Activated naive CD8-positive, alpha-beta T cell treated with anti-CD3 and anti-CD28 coated beads, Interleukin-2, amount 10 ng/mL, durations not matched to agents 7 days and 5 days (primary cell): ENCODE measurements around the gene SRR. TPM values are rescaled to one million over a fixed set of nuclear protein-coding genes. Genes with fewer than 3 reads are reported as not detected.
A peak's percentile ranks its signal among the peaks of the same experiment; 100 is the strongest.
"Not testable (repeated sequence)": the region's sequence is repeated elsewhere in the genome, so short reads cannot be mapped to it uniquely, and the experiment has no call there.

Source experiments
- ATAC-seq: fragments of 150-1000 bp; cut with Tn5 transposase; one replicate; pipeline ENCODE4 v1.10.0; 2021; ENCODE audit warnings: low read depth, moderate library complexity
- POLR2A ChIA-PET: fragments of 350-600 bp; sonication (Branson Sonifier 250); formaldehyde crosslinking; loops from one replicate; lab custom pipeline; 2021; ENCODE audit warnings: antibody characterized with exemption; lab: Charles Lee
- DNase-seq: peaks from one replicate; pipeline ENCODE4 v3.0.0; 2021
- H3K27ac Mint-ChIP-seq: one replicate; pipeline ENCODE4 v1.8.0; 2022; ENCODE audit warnings: mild to moderate bottlenecking, mixed read lengths
- H3K27me3 Mint-ChIP-seq: one replicate; pipeline ENCODE4 v1.8.0; 2022; ENCODE audit warnings: mild to moderate bottlenecking, moderate library complexity, mixed read lengths
- H3K36me3 Mint-ChIP-seq: one replicate; pipeline ENCODE4 v1.8.0; 2021; ENCODE audit warnings: mild to moderate bottlenecking, mixed read lengths
- H3K4me1 Mint-ChIP-seq: one replicate; pipeline ENCODE4 v1.8.0; 2021; ENCODE audit warnings: mixed read lengths
- H3K4me3 Mint-ChIP-seq: one replicate; pipeline ENCODE4 v1.8.0; 2022; ENCODE audit warnings: mild to moderate bottlenecking, moderate library complexity, mixed read lengths
- H3K9me3 Mint-ChIP-seq: one replicate; pipeline ENCODE4 v1.8.0; 2021; ENCODE audit warnings: mixed read lengths
- total RNA-seq, 2 experiments: library from RNA; stranded (reverse); gene quantifications; one replicate each; pipeline ENCODE4 v1.2.3, GENCODE V29; 2021

Gene SRR, protein sequence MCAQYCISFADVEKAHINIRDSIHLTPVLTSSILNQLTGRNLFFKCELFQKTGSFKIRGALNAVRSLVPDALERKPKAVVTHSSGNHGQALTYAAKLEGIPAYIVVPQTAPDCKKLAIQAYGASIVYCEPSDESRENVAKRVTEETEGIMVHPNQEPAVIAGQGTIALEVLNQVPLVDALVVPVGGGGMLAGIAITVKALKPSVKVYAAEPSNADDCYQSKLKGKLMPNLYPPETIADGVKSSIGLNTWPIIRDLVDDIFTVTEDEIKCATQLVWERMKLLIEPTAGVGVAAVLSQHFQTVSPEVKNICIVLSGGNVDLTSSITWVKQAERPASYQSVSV
- 10 to 100 TPM; 16.3 to 19.8 TPM for total RNA-seq

DNA sequence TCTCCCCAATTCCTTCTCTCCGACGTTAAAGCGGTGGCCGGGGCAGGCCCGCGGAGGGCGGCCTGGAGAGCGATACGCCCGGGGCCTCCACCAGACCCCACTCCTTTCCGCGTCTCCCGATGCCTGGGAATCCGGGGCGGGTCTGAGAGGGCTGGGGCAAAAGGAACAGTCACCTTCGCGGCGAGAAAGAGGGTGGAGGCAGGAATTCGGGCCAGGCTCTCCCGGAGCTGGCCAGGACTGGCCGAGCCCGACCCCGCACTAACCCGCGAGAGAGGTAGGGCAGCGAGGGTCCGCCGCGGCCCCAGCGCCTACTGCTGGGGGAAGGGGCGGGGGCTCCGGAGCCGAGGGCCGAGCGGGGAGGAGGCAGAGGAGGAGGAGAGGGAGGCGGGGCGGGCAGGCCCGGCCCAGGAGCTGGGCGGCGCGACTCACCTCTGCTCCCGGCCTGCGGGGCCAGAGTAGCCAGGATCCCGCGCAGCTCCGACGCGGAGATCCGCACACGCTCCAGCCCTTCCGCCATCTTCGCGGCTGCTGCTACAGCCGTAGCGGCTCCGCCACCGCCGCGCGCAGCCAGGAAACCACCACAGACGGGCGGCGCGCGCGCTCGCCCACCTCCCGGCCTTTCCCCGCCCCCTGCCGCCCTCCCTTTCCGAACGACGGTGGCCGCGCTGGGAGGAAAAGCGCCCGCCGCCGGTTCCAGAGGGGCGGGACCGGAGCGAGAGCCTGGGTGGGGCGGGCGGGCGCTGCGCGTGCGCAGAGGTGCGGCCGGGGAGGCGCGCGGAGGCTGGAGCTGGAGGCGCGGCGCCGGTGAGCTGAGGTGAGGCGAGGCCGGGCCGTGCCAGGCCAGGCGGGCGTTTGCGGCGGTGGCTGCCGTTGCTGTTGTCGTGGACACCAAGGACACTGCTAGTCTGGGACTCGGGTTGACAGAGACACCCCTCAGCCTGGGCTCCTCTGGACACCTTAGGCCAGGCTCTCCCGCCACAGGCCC, at the start of gene SRR, which contains the start of gene SMG6:
SRR (plus strand) TSS at position 747 of the 985 bp plus-strand sequence. CDS start 11,611 bp downstream, outside the sequence.
SMG6 (minus strand) TSS at position 582 of the 985 bp plus-strand sequence; CDS start at position 517, 65 bp downstream.
- peaks cover 29% of the 10 kb centered on the region for H3K36me3 Mint-ChIP-seq
- ATAC-seq (peak; percentile 88), DNase-seq (peak; percentile 95)
- no peaks in the 10 kb centered on the region for H3K27me3 Mint-ChIP-seq
- H3K4me1 Mint-ChIP-seq = peaks cover 32% of the 10 kb centered on the region
- H3K4me3 Mint-ChIP-seq = peak within 1 kb of the TSS; percentile 96
- POLR2A ChIA-PET = interaction anchor here (0.6 to 2.7 kb wide), 13 partner anchors 11 to 587 kb away, joined by 3 to 25 read pairs (median 4); partner anchors contain the start of genes SGSM2 and TSR1
- H3K27ac Mint-ChIP-seq = peak within 1 kb of the TSS; percentile 81
- no peaks in the 10 kb centered on the region for H3K9me3 Mint-ChIP-seq

DNA sequence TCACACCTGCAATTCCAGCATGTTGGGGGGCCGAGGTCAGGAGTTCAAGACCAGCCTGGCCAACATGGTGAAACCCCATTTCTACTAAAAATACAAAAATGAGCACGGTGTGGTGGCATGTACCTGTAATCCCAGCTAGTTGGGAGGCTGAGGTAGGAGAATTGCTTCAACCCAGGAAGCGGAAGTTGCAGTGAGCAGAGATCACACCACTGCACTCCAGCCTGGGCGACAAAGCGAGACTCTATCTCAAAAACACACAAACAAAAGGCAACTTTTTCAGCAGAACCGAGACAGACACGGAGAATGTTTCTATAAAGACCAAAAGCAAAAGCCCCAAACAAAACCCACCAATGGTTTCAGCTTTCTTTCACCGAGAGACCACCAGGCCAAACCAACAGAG, 44.9 kb upstream of the SRR start:
- not testable (repeated sequence) for H3K9me3 Mint-ChIP-seq, ATAC-seq, H3K27me3 Mint-ChIP-seq, DNase-seq
- peaks cover 43% of the 10 kb centered on the region for H3K36me3 Mint-ChIP-seq
- peaks cover 62% of the 10 kb centered on the region for H3K4me1 Mint-ChIP-seq
- peak overlapping the region; percentile 84 for H3K4me3 Mint-ChIP-seq
- H3K27ac Mint-ChIP-seq = peak overlapping the region; percentile 93
- POLR2A ChIA-PET = interaction anchor here (0.7 to 3.2 kb wide), 10 partner anchors 8 to 204 kb away, joined by 4 to 24 read pairs (median 12); partner anchors contain the start of gene HIC1

DNA sequence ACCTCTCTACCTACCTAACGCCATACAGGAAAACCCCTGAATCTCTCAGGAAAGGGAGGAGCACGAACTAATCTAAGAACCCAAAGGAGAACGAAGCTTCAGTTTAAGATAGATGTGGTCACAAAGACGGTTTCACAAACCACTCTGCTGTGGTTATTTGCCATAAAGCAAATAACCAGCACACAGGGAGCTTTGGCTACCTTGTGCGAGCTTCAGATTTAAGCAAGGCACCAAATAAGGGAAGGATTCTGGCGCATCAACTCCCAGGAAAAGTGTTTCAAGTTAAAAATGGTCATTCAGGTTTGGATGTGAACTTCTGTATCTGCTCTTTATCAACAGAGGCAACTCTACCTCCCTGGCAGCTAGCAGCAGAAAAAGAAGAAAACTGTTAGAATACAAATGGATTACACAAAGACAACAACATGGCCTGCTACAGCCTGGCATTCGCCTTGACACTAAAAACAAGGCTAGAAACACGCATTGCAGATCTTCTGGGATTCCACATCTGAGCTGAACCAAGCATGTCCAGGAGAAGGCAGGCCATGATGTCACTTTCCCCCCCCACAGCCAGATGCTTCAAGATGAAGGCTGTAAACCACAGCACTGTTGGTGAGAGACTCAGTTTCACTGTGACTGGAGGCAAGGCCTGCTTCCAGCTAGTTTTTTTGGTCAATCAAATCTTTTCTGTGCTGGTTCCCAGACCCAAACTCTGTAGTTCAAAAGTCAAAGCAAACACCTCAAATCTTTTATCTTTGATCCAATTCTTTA, 43.8 kb upstream of the SRR start:
- ATAC-seq = peak; percentile 72

DNA sequence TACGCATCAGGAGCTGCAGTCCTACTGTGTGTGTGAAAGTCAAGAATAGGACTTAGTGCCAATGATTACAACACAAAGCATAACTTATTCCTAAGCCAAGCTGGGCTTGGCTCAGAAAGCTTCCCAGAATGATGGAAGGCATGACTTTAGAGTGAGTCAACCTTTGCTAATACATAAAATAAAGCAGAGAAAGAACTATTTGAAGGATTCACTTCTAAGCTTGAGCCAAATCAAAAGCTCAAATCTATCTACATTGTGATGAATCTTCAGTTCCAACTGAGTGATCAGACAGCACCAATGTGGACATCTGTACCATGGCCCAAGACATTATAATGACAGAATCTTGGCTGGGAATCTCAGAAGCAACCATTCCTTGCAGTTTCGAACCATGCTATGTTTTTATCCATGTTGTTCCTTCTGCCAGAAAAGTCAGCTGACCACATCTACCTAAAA, 41.6 kb upstream of the SRR start:
- H3K27ac Mint-ChIP-seq = peak overlapping the region; percentile 98
- DNase-seq (no peak), ATAC-seq (no peak)
- peak overlapping the region; percentile 50 for H3K4me3 Mint-ChIP-seq
- POLR2A ChIA-PET = interaction anchor here (1.1 to 7.1 kb wide), 3 partner anchors 10 to 24 kb away, joined by 3 to 86 read pairs (median 24); no protein-coding TSS in a partner anchor
- no peaks in the 10 kb centered on the region for H3K9me3 Mint-ChIP-seq
- H3K27me3 Mint-ChIP-seq = no peaks in the 10 kb centered on the region
- H3K4me1 Mint-ChIP-seq = peaks cover 78% of the 10 kb centered on the region
- H3K36me3 Mint-ChIP-seq = peaks cover 27% of the 10 kb centered on the region

More for the DNA sequence above, 43.8 kb upstream of the SRR start:
- H3K4me1 Mint-ChIP-seq = peaks cover 62% of the 10 kb centered on the region
- DNase-seq = peak; percentile 66
- no peaks in the 10 kb centered on the region for H3K9me3 Mint-ChIP-seq
- no peaks in the 10 kb centered on the region for H3K27me3 Mint-ChIP-seq
- peaks cover 38% of the 10 kb centered on the region for H3K36me3 Mint-ChIP-seq
- peak overlapping the region; percentile 84 for H3K4me3 Mint-ChIP-seq
- POLR2A ChIA-PET = interaction anchor here (0.5 to 3.2 kb wide), 17 partner anchors 9 to 1842 kb away, joined by 3 to 24 read pairs (median 4); partner anchors contain the start of gene HIC1
- H3K27ac Mint-ChIP-seq = peak overlapping the region; percentile 93

DNA sequence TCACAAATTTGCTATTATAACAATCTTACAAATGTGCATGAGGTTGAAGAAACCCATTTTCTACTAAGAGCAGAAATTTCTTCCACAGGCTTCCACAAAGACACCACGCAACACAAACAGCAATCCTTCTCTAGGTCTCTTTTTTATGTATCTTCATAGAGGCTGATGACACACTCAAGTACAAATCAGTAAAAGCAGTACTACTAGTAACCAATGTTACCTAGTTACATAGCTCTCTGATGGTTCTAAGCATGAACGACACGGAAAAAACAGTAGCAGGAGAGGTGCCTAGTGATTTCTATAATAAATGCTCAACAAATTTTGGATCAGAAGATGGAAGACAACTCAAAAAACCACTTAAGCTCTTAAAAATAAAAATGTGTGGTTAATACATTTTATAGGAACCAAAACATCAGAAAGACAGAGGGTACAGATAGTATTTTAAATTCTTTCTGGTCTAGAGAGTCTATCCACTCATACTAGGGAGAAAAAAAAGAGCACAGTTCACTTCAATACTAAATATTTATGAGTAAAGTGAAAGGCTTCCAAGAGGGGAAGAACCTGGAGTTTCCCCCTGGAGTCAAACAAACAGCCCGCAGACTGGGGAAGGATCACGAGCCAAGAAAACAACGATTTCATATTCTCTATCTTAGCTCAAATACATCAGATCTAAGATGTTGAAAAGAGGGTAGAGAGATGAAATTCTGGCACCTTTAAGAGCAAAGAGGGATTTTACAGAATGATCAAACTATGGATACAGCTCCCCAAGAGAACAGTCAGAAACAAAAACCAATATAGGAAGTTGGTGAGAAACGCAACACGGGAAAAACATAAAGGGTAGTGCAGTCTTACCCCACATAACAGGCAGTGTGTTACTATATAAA, 40.3 kb upstream of the SRR start:
- H3K4me3 Mint-ChIP-seq = peak overlapping the region; percentile 85
- H3K27me3 Mint-ChIP-seq = no peaks in the 10 kb centered on the region
- peak overlapping the region; percentile 98 for H3K27ac Mint-ChIP-seq
- no peaks in the 10 kb centered on the region for H3K9me3 Mint-ChIP-seq
- H3K36me3 Mint-ChIP-seq = peaks cover 23% of the 10 kb centered on the region
- no peak for ATAC-seq
- POLR2A ChIA-PET = interaction anchor here (1.0 to 7.1 kb wide), 7 partner anchors 11 to 207 kb away, joined by 3 to 86 read pairs (median 24); partner anchors contain the start of genes HIC1, SMG6 and SRR
- DNase-seq = no peak
- peaks cover 82% of the 10 kb centered on the region for H3K4me1 Mint-ChIP-seq

DNA sequence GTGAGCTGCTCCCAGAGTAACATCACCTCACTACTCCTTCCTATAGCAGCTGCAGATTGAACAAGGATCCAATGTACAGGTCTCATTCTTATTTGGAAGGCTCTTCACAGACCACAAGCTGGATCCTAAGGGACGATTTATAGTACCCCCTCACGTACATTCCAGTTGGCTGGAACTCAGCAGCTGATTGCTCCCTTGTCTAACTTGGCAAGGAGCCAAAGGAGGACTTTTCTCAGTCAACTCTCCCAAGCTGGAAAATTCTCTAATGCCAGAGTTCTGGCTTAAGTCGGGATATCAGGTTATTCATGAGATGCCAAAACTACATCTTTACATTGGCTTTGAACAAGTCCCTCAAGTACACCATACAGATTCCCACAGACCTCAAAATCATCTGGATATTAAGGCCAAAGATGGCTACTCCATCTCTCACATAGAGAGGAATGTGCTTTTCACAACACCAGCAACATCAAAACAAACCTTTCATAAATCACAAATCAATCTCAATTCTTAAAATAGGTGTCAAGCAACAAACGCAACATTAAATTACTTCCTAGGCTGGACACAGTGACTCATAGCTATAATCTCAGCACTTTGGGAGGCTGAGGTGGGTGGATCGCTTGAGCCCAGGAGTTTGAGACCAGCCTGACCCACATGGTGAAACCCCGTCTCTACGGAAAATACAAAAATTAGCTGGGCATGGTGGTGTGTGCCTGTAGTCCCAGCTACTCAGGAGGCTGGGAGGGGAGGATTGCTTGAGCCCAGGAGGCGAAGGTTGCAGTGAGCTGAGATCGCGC, 39.5 kb upstream of the SRR start:
- Mint-ChIP-seq H3K36me3 (peaks cover 20% of the 10 kb centered on the region), H3K9me3 (no peaks in the 10 kb centered on the region), H3K4me1 (peaks cover 73% of the 10 kb centered on the region), H3K27ac (peak overlapping the region; percentile 98), H3K27me3 (no peaks in the 10 kb centered on the region), H3K4me3 (peak overlapping the region; percentile 85)
- POLR2A ChIA-PET = interaction anchor here (1.0 to 7.1 kb wide), 7 partner anchors 11 to 208 kb away, joined by 3 to 86 read pairs (median 24); partner anchors contain the start of genes HIC1, SMG6 and SRR
- DNase-seq (no peak), ATAC-seq (no peak)

DNA sequence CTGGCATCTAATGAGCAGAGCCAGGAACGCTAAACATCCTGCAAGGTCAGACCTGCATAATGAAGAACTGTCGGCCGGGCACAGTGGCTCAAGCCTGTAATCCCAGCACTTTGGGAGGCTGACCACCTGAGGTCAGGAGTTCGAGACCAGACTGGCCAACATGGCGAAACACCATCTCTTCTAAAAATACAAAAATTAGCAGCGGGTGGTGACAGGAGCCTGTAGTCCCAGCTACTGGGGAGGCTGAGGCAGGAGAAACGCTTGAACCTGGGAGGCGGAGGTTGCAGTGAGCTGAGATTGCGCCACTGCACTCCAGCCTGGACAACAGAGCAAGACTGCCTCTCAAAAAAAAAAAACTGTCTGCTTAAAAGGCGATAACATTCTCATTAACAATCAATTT, 38.6 kb upstream of the SRR start:
- Mint-ChIP-seq H3K4me3 (peak overlapping the region; percentile 85), H3K36me3 (peaks cover 26% of the 10 kb centered on the region), H3K27ac (peak overlapping the region; percentile 98), H3K4me1 (peaks cover 74% of the 10 kb centered on the region)
- DNase-seq, ATAC-seq, H3K9me3 Mint-ChIP-seq, H3K27me3 Mint-ChIP-seq: not testable (repeated sequence)
- POLR2A ChIA-PET = interaction anchor here (1.0 to 7.1 kb wide), 6 partner anchors 10 to 209 kb away, joined by 3 to 86 read pairs (median 26); partner anchors contain the start of gene HIC1

DNA sequence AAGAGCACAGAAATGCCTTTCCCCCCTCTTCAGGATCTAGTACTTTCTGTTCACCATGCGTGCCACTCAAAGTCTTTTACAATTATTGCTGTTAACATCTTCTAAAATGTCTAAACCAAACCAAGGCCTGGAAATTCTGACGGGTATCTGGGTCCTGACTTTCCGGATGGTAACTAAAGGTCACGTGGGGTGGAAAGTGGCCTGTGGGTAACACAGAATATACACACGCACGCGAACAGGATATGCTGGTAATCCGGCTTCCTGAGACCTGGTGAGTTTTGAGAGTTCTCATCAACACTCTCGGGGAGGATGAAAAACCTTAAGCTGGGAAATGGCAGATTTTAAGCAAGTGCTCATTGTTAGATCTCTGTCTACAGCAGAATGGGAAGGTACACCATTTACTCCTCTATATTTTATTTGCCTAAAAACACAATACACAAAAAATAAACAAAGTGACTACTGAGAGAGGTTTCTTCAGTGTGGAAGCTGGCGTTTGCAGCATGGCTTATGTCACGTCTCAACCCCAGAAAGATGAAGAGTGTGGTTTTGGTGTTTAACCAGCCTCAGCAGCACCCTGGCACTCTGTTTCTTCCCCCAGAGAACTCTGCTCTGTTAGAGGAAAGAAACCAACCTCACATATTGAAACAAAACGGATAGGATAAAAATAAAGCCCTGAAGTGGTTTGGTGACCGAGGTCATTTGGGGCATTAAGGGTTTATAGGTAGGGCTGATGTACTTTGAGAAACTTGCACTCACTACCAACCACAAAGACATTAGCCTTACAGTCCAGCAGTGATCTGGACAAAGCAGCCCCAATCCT, 37.5 kb upstream of the SRR start:
- peaks cover 29% of the 10 kb centered on the region for H3K36me3 Mint-ChIP-seq
- peak overlapping the region; percentile 98 for H3K27ac Mint-ChIP-seq
- H3K27me3 Mint-ChIP-seq = no peaks in the 10 kb centered on the region
- POLR2A ChIA-PET = interaction anchor here (0.8 to 7.1 kb wide), 10 partner anchors 9 to 549 kb away, joined by 3 to 86 read pairs (median 14); partner anchors contain the start of gene HIC1
- no peaks in the 10 kb centered on the region for H3K9me3 Mint-ChIP-seq
- peak; percentile 78 for ATAC-seq
- H3K4me1 Mint-ChIP-seq = peaks cover 73% of the 10 kb centered on the region
- DNase-seq = peak; percentile 75
- H3K4me3 Mint-ChIP-seq = peak overlapping the region; percentile 85

DNA sequence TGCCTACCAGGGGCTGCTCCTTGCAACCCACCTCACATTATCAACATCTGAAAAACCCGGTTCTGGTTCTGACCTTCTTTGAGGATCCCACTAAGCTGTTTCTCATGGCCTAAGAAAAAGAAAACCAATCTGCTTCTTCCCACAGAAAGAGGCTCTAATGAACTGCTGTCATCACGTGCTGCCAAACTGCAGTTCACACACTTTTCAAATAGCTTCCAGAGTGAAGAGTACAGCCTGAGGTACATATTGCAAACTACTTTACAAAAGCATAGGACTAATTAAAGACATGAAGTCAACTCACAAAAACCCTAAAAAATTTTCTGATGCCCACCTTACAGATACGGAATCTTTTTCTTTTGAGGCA, 36.9 kb upstream of the SRR start:
- Mint-ChIP-seq H3K27ac (peak overlapping the region; percentile 98), H3K4me3 (peak overlapping the region; percentile 85), H3K4me1 (peaks cover 70% of the 10 kb centered on the region), H3K27me3 (no peaks in the 10 kb centered on the region), H3K36me3 (peaks cover 25% of the 10 kb centered on the region), H3K9me3 (no peaks in the 10 kb centered on the region)
- POLR2A ChIA-PET = interaction anchor here (0.6 to 7.1 kb wide), 11 partner anchors 9 to 820 kb away, joined by 3 to 86 read pairs (median 5); partner anchors contain the start of gene HIC1
- DNase-seq (no peak), ATAC-seq (peak; percentile 12)

DNA sequence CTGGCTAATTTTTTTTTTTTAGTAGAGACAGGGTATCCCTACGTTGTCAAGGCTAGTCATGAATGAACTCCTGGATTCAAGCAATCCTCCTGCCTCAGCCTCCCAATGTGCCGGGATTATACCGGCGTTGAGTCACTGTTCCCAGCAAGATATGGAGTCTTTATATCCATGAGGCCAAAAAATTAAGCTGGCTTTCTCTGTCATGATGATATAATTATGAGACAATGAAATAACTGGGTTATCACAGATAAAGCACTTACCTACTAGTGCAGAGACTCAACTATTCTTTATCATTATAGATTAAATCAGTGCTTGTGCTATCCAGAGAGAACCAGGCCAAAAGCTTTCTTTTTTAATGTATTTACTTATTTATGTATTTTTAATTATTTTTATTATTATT, 36.4 kb upstream of the SRR start:
- POLR2A ChIA-PET = interaction anchor here (0.6 to 7.1 kb wide), 9 partner anchors 8 to 821 kb away, joined by 4 to 86 read pairs (median 23); partner anchors contain the start of gene HIC1
- ATAC-seq = no peak

More for the DNA sequence above, 36.4 kb upstream of the SRR start:
- Mint-ChIP-seq H3K9me3 (no peaks in the 10 kb centered on the region), H3K4me1 (peaks cover 70% of the 10 kb centered on the region), H3K27me3 (no peaks in the 10 kb centered on the region), H3K36me3 (peaks cover 27% of the 10 kb centered on the region), H3K4me3 (peak overlapping the region; percentile 85), H3K27ac (peak overlapping the region; percentile 98)
- DNase-seq = no peak
